Activated CD4-positive, alpha-beta T cell treated with anti-CD3 and anti-CD28 coated beads for 24 hours (primary cell): ENCODE results near the gene TMEM121.

ENCODE experiments used
- DNase-seq, 2 donors: peaks; one replicate each; pipeline ENCODE4 v3.0.0-alpha.2; 2020; ENCODE audit warnings: low read depth in 2 of 2

The TMEM121 gene

GRCh38 chr14:105498430-105499255, 27.7 kb upstream of the TMEM121 start:
- no peak for DNase-seq

GRCh38 chr14:105499256-105500035, 26.9 kb upstream of the TMEM121 start:
- no peak for DNase-seq

DNA sequence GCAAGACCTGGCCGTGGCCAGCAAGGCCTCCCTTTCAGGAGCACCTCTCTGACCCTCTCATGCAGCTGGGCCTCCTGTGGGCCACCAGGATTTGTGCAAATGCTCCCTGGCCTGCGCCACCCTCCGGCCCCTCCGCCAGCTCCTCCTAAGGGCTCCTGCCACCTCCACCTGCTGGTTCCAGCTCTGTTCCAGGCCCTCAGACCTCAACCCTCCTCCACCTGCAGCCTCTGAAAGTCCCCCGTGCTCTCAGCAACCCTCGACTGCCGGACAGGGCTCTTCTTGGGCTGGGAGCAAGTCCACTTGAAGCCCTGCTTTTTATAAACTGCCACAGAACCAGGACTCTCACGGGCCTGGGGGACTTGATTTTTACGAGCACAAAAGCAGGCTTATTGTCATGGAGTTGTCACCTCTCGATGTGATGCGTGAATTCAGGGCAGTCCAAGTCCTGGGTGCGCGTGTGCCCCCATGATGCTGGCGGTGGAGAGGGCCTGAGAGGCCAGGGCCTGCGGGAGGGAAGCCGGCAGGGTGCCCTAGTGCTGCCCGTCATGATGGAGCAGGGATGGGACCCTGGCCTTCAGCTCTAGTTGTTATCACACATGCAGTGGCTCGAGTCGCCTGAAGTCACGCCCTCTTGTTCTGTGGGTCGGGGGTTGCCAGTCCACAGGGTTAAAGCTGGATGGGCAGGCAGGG, 26.2 kb upstream of the TMEM121 start:
- DNase-seq: no peak

DNA sequence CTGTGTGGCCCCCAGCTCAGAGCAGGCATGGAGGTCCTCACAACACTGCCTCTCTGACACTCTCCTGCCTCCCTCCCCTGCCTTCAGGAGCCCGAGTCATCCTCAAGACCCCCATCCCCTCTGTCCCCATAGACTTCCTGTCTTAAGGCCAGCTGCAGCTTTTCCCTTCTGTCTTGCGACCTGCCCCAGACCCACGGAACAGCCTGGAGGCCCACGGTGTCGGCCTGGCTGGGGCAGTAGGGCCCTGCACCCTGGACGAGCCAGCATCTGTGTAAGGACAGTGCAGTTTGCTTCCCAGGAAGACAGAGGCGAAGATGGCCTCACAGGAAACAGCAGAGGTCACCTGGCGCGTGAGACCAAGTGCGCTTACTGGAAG, 25.7 kb upstream of the TMEM121 start:
- DNase-seq: no peak

DNA sequence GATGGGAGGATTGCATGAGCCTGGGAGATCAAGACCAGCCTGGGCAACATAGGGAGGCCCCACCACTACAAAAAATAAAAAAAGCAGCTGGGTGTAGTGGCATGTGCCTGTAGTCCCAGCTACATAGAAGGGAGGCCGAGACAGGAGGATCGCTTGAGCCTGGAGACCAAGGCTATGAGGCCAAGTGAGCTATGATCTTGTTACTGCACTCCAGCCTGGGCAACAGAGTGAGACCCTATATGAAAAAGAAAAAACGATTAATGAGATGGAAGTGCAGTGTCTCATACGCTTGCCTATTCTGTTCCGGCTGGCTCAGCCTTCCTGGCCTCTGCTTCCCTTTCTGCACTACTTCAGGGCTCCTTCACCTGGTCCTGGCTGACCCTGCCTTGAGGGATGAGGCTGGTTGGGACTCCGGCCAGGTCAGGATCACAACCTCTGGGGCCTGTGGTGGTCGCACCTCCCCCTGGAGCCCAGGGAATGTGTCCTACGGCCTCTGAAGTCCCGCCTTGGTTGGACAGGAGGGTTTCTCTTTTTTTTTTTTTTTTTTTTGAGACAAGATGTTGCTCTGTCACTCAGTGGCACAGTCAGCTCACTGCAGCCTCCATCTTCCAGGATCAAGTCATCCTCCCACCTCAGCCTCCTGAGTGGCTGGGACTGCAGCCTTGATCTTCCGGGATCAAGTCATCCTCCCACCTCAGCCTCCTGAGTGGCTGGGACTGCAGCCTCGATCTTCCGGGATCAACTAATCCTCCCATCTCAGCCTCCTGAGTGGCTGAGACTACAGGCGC, 24.7 kb upstream of the TMEM121 start:
- DNase-seq: no peak

DNA sequence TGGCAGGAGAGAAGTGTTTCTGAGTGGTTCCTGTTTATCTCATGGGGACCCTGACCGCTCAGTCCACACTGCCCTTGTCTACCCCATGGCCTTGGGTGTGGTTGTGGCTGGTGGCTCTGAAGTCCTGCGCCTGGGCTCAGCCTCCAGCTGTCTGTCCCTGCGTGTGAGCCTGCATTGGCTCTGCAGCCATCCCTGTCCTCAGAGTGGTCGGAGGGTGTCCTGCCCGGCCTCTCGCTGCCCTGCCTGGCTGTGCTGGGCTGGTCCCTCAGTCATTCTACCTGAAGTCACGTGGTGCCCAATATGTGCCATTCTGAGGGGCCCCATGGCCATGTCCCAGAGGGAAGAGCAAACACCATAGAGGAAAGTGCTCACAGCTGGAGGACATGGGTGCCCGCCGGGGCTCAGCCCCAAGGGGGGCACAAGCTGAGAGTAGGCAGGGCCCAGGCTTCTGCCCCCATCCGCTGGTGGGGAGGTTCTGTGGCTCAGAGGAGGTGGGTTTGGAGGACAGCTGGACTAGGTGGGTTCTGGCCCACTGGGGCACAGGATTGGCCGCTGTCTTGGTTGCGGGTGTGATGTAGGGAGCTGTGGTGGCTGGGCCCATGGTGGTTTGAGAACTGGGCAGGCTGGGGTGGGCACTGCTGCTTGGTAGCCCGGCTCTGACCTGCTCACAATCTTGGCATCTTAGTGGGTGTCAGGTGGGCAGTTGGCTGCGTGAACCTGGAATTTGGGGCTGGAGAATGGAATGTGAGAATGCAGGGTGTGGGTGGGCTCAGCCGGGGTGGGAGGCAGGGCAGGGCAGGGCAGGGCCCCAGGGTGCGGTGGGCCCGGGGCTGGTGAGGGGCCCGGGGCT, 23.7 kb upstream of the TMEM121 start:
- DNase-seq: no peak

GRCh38 chr14:105503296-105503640, 23.1 kb upstream of the TMEM121 start:
- DNase-seq: no peak

GRCh38 chr14:105503935-105504692, 22.3 kb upstream of the TMEM121 start:
- DNase-seq: no peak

DNA sequence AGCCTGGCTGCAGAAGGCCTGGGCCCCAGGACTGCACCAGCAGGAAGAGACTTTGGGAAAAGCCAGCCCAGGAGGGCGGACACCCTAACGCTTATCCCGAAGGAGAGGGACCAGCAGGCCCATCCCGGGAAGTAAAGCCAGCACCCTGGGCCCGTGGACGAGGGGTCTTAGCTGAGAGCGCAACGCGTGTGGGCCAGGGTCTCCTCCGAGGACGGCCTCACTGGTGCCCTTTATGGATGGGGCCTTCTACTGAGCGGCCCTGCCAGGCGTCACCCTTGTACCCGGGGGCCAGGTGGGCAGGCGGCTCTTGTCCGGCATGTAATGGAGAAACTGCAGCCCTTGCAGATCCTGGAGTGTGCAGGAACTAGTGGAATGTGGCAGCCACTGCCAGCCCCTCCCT, 21.3 kb upstream of the TMEM121 start:
- DNase-seq: no peak

DNA sequence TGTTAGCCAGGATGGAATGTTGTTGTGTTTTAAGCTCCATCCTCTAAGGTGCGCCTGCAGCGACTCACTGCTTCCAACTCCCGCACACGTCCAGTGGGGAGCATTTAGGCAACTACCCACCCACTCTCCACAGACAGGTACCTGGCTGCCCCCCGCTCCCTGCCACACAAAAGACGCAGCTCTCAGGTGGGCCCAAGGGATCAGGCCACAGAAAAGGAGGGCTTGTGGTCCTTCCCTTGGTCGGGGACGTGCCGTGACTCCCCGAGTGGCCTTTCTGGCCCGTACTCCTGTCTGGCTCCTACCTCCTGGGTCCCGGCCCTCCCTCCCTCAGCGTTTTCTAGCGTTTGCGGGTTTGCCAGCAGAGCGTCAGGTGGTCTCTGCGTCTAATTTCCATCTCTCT, 19.1 kb upstream of the TMEM121 start:
- no peak for DNase-seq

DNA sequence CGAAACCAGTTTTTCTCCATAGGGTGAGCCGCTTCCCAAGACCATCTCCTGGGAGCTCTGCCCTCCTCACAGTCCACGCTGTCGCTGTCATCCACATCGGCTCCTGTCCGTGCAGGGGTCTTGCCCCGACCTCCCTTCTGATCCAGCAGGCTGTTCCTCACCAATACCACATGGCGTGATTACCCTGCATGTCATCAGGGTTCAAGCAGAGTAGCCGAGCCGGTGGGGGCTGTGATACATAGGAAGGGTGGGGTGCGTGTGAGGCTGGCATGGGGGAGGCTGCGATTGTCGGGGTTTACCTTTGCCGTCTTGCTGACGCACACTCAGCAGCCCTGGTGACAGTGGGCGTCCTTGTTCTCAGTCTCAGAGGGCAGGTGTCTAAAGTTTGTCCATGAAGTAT, 18.3 kb upstream of the TMEM121 start:
- DNase-seq: no peak

DNA sequence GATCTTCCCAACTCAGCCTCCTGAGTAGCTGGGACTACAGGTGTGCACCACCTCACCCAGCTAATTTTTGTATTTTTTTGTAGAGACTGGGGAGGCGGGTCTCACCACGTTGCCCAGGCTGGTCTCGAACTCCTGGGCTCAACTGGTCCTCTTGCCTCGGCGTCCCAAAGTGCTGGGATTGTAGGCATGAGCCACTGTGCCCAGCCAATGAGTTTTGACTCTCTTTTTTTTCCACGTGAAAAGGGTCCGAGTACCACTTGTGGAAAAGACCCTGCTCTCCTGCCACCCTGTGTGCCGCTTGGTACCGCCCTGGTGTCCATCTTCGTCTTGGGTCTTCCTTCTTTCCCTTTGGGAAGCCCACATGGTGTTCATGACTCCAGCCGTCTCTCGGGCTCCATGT, 17.8 kb upstream of the TMEM121 start:
- DNase-seq: no peak

GRCh38 chr14:105517096-105517495, 9.3 kb upstream of the TMEM121 start:
- DNase-seq: no peak

DNA sequence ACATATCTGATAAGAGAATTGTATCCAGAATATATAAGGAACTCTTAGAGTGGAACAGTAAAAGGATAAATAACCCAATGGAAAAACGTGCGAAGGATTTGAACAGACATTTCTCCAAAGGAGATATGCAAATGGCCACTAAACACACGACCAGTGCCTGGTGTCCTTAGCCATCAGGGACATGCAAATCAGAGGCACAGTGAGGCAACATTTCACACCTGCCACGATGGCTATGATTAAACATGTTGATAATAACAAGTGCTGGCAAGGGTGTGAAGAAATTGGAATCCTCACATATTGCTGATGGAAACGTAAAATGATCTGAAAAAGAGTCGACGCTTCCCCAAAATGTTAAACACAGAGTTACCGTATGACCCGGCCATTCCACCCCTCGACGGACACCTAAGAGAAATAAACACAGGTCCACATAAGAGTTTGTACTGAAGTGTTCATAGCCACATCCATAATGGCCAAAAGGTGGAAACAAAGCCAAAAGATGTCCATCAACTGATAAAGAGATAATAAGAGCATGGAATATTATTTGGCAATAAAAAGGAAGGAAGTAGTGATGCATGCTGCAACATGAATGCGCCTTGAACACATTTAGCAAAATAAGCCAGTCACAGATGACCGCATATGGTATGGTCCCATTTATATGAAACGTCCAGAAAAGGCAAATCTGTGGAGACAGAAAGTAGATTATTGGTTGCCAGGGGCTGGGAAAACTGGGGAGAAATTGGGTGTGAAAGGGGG, 6.3 kb upstream of the TMEM121 start:
- DNase-seq: no peak

- DNase-seq: no peak
Measured at GRCh38 chr14:105525326-105525725, 1.1 kb upstream of the TMEM121 start.

- DNase-seq: no peak
Measured at GRCh38 chr14:105526776-105527380, 495 bp downstream of the TMEM121 start.

GRCh38 chr14:105527381-105527825, 1.0 kb downstream of the TMEM121 start:
- no peak for DNase-seq

GRCh38 chr14:105527826-105528585, 1.6 kb downstream of the TMEM121 start:
- peak; percentile 66 to 69 for DNase-seq
